MM.1S (cell line): ENCODE data around the gene C10orf105.

Source experiments
- EZH2 ChIP-seq: fragments of 300-600 bp; sonication (generic); optimal IDR thresholded peaks from 2 replicates; pipeline ENCODE3; 2017; ENCODE audit warnings: low read depth, mild to moderate bottlenecking, antibody characterized with exemption, low read length, mixed read lengths
- TF ChIP-seq, protein P1 (sequence below): fragments of 300-600 bp; sonication (generic); IDR thresholded peaks from 2 replicates; pipeline ENCODE4 v1.5.1; 2016; ENCODE audit warnings: antibody characterized with exemption, low read length, mixed read lengths

DNA sequence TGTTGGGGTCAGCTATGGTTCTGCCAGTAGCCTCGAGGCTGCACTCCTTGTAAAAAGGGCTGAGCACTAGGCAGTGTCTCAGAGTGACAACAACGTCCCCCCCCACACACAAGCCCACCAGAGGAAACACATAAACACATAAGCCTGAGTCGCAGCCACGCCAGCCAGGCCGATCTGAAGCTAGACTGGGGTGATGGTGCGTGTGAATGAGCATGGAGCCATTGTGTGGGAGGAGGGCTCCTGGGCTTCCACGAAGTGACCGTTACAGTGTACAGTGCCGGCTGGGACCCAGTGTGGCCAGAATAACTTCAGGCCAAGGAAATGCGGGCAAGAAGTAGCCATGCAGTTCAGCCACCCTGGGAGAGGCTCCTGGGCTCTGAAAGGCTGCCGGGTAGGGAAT lies 3.7 kb upstream of the C10orf105 start:
- TF ChIP-seq, protein P1, sequence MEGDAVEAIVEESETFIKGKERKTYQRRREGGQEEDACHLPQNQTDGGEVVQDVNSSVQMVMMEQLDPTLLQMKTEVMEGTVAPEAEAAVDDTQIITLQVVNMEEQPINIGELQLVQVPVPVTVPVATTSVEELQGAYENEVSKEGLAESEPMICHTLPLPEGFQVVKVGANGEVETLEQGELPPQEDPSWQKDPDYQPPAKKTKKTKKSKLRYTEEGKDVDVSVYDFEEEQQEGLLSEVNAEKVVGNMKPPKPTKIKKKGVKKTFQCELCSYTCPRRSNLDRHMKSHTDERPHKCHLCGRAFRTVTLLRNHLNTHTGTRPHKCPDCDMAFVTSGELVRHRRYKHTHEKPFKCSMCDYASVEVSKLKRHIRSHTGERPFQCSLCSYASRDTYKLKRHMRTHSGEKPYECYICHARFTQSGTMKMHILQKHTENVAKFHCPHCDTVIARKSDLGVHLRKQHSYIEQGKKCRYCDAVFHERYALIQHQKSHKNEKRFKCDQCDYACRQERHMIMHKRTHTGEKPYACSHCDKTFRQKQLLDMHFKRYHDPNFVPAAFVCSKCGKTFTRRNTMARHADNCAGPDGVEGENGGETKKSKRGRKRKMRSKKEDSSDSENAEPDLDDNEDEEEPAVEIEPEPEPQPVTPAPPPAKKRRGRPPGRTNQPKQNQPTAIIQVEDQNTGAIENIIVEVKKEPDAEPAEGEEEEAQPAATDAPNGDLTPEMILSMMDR: no peak
- no peak for TF ChIP-seq EZH2
